Suppressor macrophage treated with lipopolysaccharide for 4 hours (primary cell): ENCODE results near the gene TSPOAP1.
"Not testable (repeated sequence)": the region's sequence is repeated elsewhere in the genome, so short reads cannot be mapped to it uniquely, and the experiment has no call there.

Experiments
- DNase-seq: peaks from one replicate; pipeline ENCODE4 v3.0.0-alpha.2; 2020

Gene TSPOAP1

GRCh38 chr17:58360296-58361063, 31.9 kb upstream of the TSPOAP1 start:
- DNase-seq: no peak

- no peak for DNase-seq
Observed at GRCh38 chr17:58358408-58359172, 30.0 kb upstream of the TSPOAP1 start.

- DNase-seq: no peak
Observed at GRCh38 chr17:58357312-58358297, 29.0 kb upstream of the TSPOAP1 start.

- DNase-seq: no peak
Observed at GRCh38 chr17:58356231-58356630, 27.6 kb upstream of the TSPOAP1 start.

- no peak for DNase-seq
Observed at GRCh38 chr17:58354541-58355216, 26.1 kb upstream of the TSPOAP1 start.

- DNase-seq: peak; percentile 29
Observed at GRCh38 chr17:58353389-58353825, 24.8 kb upstream of the TSPOAP1 start.

GRCh38 chr17:58352596-58353388, 24.2 kb upstream of the TSPOAP1 start:
- peak; percentile 64 for DNase-seq

- DNase-seq: peak; percentile 96
Observed at GRCh38 chr17:58351831-58352595, 23.4 kb upstream of the TSPOAP1 start, which contains the start of gene SUPT4H1. Gene SUPT4H1 (minus strand): TSS chr17:58352201. CDS start chr17:58352135, 66 bp downstream.

GRCh38 chr17:58351182-58351581, 22.6 kb upstream of the TSPOAP1 start:
- no peak for DNase-seq

- no peak for DNase-seq
Observed at GRCh38 chr17:58348038-58348437, 19.4 kb upstream of the TSPOAP1 start.

GRCh38 chr17:58345500-58345899, 16.9 kb upstream of the TSPOAP1 start:
- no peak for DNase-seq

- DNase-seq: no peak
Observed at GRCh38 chr17:58344791-58345157, 16.2 kb upstream of the TSPOAP1 start.

GRCh38 chr17:58344047-58344790, 15.6 kb upstream of the TSPOAP1 start:
- peak; percentile 96 for DNase-seq

- DNase-seq: no peak
Observed at GRCh38 chr17:58343131-58343530, 14.5 kb upstream of the TSPOAP1 start.

GRCh38 chr17:58341861-58342475, 13.4 kb upstream of the TSPOAP1 start:
- no peak for DNase-seq

GRCh38 chr17:58341136-58341860, 12.7 kb upstream of the TSPOAP1 start:
- DNase-seq: not testable (repeated sequence)

- DNase-seq: no peak
Observed at GRCh38 chr17:58340405-58340876, 11.8 kb upstream of the TSPOAP1 start.

- no peak for DNase-seq
Observed at GRCh38 chr17:58339755-58340404, 11.3 kb upstream of the TSPOAP1 start.
